Cardiac septum (tissue), 1 donor: Measurements from ENCODE around the gene REXO1. TPM values are rescaled to one million over a fixed set of nuclear protein-coding genes. Genes with fewer than 3 reads are reported as not detected.
A peak's percentile ranks its signal among the peaks of the same experiment; 100 is the strongest.
"Not testable (repeated sequence)": the region's sequence is repeated elsewhere in the genome, so short reads cannot be mapped to it uniquely, and the experiment has no call there.

ENCODE experiments used
- DNase-seq: peaks from one replicate; pipeline ENCODE4 v3.0.0-alpha.2; 2020; ENCODE audit warnings: low spot score
- intact Hi-C: fragments of 100-400 bp; cut with DNase I; formaldehyde crosslinking; loops from one replicate; pipeline ENCODE4 v1.14.0; 2022
- total RNA-seq: library from RNA; stranded (reverse); fragmentation: NEBNext Ultra II Directional; extraction: Animal tissue kit (Norgen Biotek cat#: 25700); gene quantifications from one replicate; pipeline ENCODE4 v1.2.1, GENCODE V29; 2021
- donor health status: DM: no; HTN: no; CAD: no.

REXO1 gene
- total RNA-seq, 1 donor from 2014 or later: 16.7 TPM

GRCh38 chr19:1876496-1877279 is 28.4 kb upstream of the REXO1 start:
- intact Hi-C loops, DNase-seq: not testable (repeated sequence)

GRCh38 chr19:1875646-1876495 is 27.6 kb upstream of the REXO1 start:
- intact Hi-C loops: no loop called here
- DNase-seq: peak; percentile 96

GRCh38 chr19:1875265-1875645 is 27.0 kb upstream of the REXO1 start:
- intact Hi-C loops, DNase-seq: not testable (repeated sequence)

- no peak for DNase-seq
- intact Hi-C loops: no loop called here
Observed at GRCh38 chr19:1874554-1875185, 26.4 kb upstream of the REXO1 start.

- DNase-seq: no peak
- intact Hi-C loops: no loop called here
Observed at GRCh38 chr19:1873524-1874473, 25.5 kb upstream of the REXO1 start.

- intact Hi-C loops: no loop called here
- no peak for DNase-seq
Observed at GRCh38 chr19:1872807-1873523, 24.7 kb upstream of the REXO1 start.

- intact Hi-C loops: no loop called here
- DNase-seq: no peak
Observed at GRCh38 chr19:1871630-1872029, 23.3 kb upstream of the REXO1 start.

- no peak for DNase-seq
- intact Hi-C loops: no loop called here
Observed at GRCh38 chr19:1871140-1871597, 22.9 kb upstream of the REXO1 start.

- no peak for DNase-seq
- intact Hi-C loops: no loop called here
Observed at GRCh38 chr19:1868971-1869370, 20.7 kb upstream of the REXO1 start.

- no peak for DNase-seq
- intact Hi-C loops: no loop called here
Observed at GRCh38 chr19:1867349-1867724, 19.1 kb upstream of the REXO1 start.

- intact Hi-C loops: no loop called here
- DNase-seq: no peak
Observed at GRCh38 chr19:1866693-1867348, 18.5 kb upstream of the REXO1 start.

- DNase-seq: no peak
- intact Hi-C loops: loop anchor here (2.0 kb wide), 1 partner anchor 39 kb away; the partner anchor contains the start of genes ADAT3 and SCAMP4
Observed at GRCh38 chr19:1865172-1866010, 17.1 kb upstream of the REXO1 start.

GRCh38 chr19:1864480-1865171 is 16.3 kb upstream of the REXO1 start:
- DNase-seq: peak; percentile 91
- intact Hi-C loops: loop anchor here (2.0 kb wide), 1 partner anchor 40 kb away; the partner anchor contains the start of genes ADAT3 and SCAMP4

- intact Hi-C loops: loop anchor here (2.0 kb wide), 1 partner anchor 41 kb away; the partner anchor contains the start of genes ADAT3 and SCAMP4
Observed at GRCh38 chr19:1863638-1864479, 15.6 kb upstream of the REXO1 start.

GRCh38 chr19:1863328-1863637 is 15.0 kb upstream of the REXO1 start, which contains the start of gene KLF16:
TSS of gene KLF16 (minus strand) at chr19:1863579. CDS start at chr19:1863497, 82 bp downstream.
- intact Hi-C loops: no loop called here
- no peak for DNase-seq

More at GRCh38 chr19:1863638-1864479, 15.6 kb upstream of the REXO1 start:
- DNase-seq: peak; percentile 94
